Measurements from ENCODE around the gene RNF2. TPM values are rescaled to one million over a fixed set of nuclear protein-coding genes. Genes with fewer than 3 reads are reported as not detected.

RNF2 gene
- total and polyA plus RNA-seq, 2 donors (not counting 3 experiments of a cell fraction or from before 2014, with no cell fraction given) = 13.6 to 30.6 TPM

DNA sequence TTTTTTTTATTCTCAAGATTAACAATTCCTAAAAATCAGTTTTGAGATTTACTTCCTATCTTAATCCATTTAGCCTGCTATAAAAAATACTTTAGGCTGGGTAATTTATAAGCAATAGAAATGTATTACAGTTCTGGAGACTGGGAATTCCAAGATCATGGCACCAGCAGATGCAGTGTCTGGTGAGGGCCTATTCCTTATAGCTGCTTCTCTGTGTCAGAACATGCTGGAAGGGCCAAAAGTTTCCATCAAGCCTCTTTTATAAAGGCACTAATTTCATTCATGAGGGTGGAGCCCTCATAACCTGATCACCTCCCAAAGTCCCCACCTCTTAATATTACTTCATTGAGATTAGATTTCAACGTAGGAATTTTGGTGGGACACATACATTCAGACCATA, 41.7 kb downstream of the RNF2 start:
- Histone ChIP-seq H3K9me3 (replicated peaks; ENCODE audit: control insufficient read depth, insufficient read depth, low read length) (no peaks in the 10 kb centered on the region), H3K4me1 (ENCODE audit: control insufficient read depth, extremely low read depth, insufficient read depth, low read length) (no peaks in the 10 kb centered on the region), H3K9me1 (replicated peaks; ENCODE audit: control insufficient read depth, extremely low read depth, insufficient read depth, low read length) (no peaks in the 10 kb centered on the region), H3K4me2 (ENCODE audit: insufficient read depth, low read length) (no peak overlapping the region), H3K9ac (replicated peaks; ENCODE audit: extremely low read depth, insufficient read depth, low read length) (no peak overlapping the region), H3K36me3 (ENCODE audit: control insufficient read depth in 2 of 2, extremely low read depth in 1 of 2, insufficient read depth in 2 of 2, low read length in 2 of 2) (peaks cover 2 to 4% of the 10 kb centered on the region in 2 experiments), H3K4me3 (replicated peaks in 1 of 3; ENCODE audit: insufficient read depth in 1 of 3, low read depth in 1 of 3, low read length in 3 of 3) (no peak overlapping the region), H3K27me3 (ENCODE audit: control insufficient read depth in 2 of 2, insufficient read depth in 2 of 2, low read length in 2 of 2) (no peaks in the 10 kb centered on the region), H3K27ac (ENCODE audit: insufficient read depth, low read depth, low read length) (no peak overlapping the region), H3K79me2 (ENCODE audit: control insufficient read depth, insufficient read depth, low read length) (peaks cover 32% of the 10 kb centered on the region), H4K20me1 (replicated peaks; ENCODE audit: control insufficient read depth, extremely low read depth, insufficient read depth, low read length) (no peaks in the 10 kb centered on the region), H2AFZ (ENCODE audit: low read depth, low read length) (no peak overlapping the region)
- dilution Hi-C loops (cut with MboI; ENCODE audit: extremely low pct_ligation_motif_present, low sequenced_read_pairs) = no loop called here
- TF ChIP-seq, protein P1, sequence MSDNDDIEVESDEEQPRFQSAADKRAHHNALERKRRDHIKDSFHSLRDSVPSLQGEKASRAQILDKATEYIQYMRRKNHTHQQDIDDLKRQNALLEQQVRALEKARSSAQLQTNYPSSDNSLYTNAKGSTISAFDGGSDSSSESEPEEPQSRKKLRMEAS (IDR thresholded peaks at IDR 0.05; ENCODE audit: insufficient read depth, insufficient read length) = no peak
- TF ChIP-seq FOS (IDR thresholded peaks at IDR 0.05; ENCODE audit: borderline replicate concordance, insufficient read depth, low read length) = no peak
- no peak for TF ChIP-seq POLR2AphosphoS5 (IDR thresholded peaks at IDR 0.05; ENCODE audit: insufficient read depth, low read depth, low read length)
- TF ChIP-seq POLR2A (IDR thresholded peaks at IDR 0.05; ENCODE audit: low read depth, low read length) = no peak
- no peak for TF ChIP-seq JUN (IDR thresholded peaks at IDR 0.05; ENCODE audit: borderline replicate concordance, insufficient read depth, insufficient read length, low read depth)
- no peak for TF ChIP-seq MYC (IDR thresholded peaks at IDR 0.05; ENCODE audit: low read depth, low read length)
- no peak for TF ChIP-seq EZH2 (IDR thresholded peaks at IDR 0.05; ENCODE audit: borderline replicate concordance, low read depth, low read length, severe bottlenecking)
- TF ChIP-seq GATA2 (IDR thresholded peaks at IDR 0.05; ENCODE audit: insufficient read depth, insufficient read length, low read depth, low read length) = no peak
- TF ChIP-seq, protein P2, sequence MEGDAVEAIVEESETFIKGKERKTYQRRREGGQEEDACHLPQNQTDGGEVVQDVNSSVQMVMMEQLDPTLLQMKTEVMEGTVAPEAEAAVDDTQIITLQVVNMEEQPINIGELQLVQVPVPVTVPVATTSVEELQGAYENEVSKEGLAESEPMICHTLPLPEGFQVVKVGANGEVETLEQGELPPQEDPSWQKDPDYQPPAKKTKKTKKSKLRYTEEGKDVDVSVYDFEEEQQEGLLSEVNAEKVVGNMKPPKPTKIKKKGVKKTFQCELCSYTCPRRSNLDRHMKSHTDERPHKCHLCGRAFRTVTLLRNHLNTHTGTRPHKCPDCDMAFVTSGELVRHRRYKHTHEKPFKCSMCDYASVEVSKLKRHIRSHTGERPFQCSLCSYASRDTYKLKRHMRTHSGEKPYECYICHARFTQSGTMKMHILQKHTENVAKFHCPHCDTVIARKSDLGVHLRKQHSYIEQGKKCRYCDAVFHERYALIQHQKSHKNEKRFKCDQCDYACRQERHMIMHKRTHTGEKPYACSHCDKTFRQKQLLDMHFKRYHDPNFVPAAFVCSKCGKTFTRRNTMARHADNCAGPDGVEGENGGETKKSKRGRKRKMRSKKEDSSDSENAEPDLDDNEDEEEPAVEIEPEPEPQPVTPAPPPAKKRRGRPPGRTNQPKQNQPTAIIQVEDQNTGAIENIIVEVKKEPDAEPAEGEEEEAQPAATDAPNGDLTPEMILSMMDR (IDR thresholded peaks at IDR 0.05; ENCODE audit: extremely low read depth in 1 of 2, insufficient read depth in 1 of 2, low read depth in 1 of 2, low read length in 2 of 2) = no peak
- BruUV-seq (replicated peaks) = no TSS peak
- ChIA-PET POLR2A (no interaction called here), CTCF (no interaction called here)
- FAIRE-seq (no peak), DNase-seq (ENCODE audit: low read depth, low spot score) (no peak)
- intact Hi-C loops (cut with micrococcal nuclease) = no loop called here
